Smooth muscle cell (in vitro differentiated cells): ENCODE results near the gene BEND7. TPM values are rescaled to one million over a fixed set of nuclear protein-coding genes. Genes with fewer than 3 reads are reported as not detected.
A peak's percentile ranks its signal among the peaks of the same experiment; 100 is the strongest.

Experiments used
- DNase-seq: peaks from one replicate; lab custom pipeline; 2025; ENCODE audit not compliant: unreplicated experiment; lab: John Stamatoyannopoulos, UW
- H2AFZ ChIP-seq: fragments of 200-600 bp; sonication (generic); 2 replicates; pipeline ENCODE4 v1.6.0; 2016; ENCODE audit warnings: antibody characterized with exemption, low read depth, mild to moderate bottlenecking
- H3F3A ChIP-seq: fragments of 200-600 bp; sonication (generic); 2 replicates; pipeline ENCODE4 v1.6.0; 2017; ENCODE audit warnings: antibody characterized with exemption, low read depth
- H3K27ac ChIP-seq: fragments of 200-600 bp; sonication (generic); 2 replicates; pipeline ENCODE4 v1.5.1; 2016; ENCODE audit warnings: low read depth, mild to moderate bottlenecking
- H3K27me3 ChIP-seq: fragments of 200-600 bp; sonication (generic); 2 replicates; pipeline ENCODE4 v1.6.1; 2016; ENCODE audit warnings: low read depth, mild to moderate bottlenecking
- H3K36me3 ChIP-seq: fragments of 200-600 bp; sonication (generic); 2 replicates; pipeline ENCODE4 v1.5.1; 2016; ENCODE audit warnings: low read depth
- H3K4me1 ChIP-seq: fragments of 200-600 bp; sonication (generic); 2 replicates; pipeline ENCODE4 v1.5.1; 2016; ENCODE audit warnings: low read depth
- H3K4me2 ChIP-seq: fragments of 200-600 bp; sonication (generic); 2 replicates; pipeline ENCODE4 v1.6.0; 2016; ENCODE audit warnings: mild to moderate bottlenecking
- H3K4me3 ChIP-seq: fragments of 200-600 bp; sonication (generic); 2 replicates; pipeline ENCODE4 v1.5.1; 2016; ENCODE audit warnings: mild to moderate bottlenecking
- H3K79me2 ChIP-seq: fragments of 200-600 bp; sonication (generic); 2 replicates; pipeline ENCODE4 v1.6.0; 2016; ENCODE audit warnings: low read depth, mild to moderate bottlenecking
- H3K9ac ChIP-seq: fragments of 200-600 bp; sonication (generic); 2 replicates; pipeline ENCODE4 v1.6.0; 2016; ENCODE audit warnings: low read depth
- H3K9me3 ChIP-seq: fragments of 200-600 bp; sonication (generic); replicated peaks from 2 replicates; pipeline ENCODE4 v1.5.1; 2016; ENCODE audit warnings: low read depth
- H4K20me1 ChIP-seq: fragments of 200-600 bp; sonication (generic); 2 replicates; pipeline ENCODE4 v1.6.0; 2016; ENCODE audit warnings: low read depth
- CTCF ChIP-seq: fragments of 200-600 bp; sonication (generic); IDR thresholded peaks from 2 replicates; pipeline ENCODE4 v1.5.1; 2017; ENCODE audit warnings: borderline replicate concordance, mild to moderate bottlenecking, antibody characterized with exemption; ENCODE audit not compliant: insufficient read depth, poor library complexity, severe bottlenecking
- WGBS: methylation state at CpG from one replicate; pipeline ENCODE4 v1.1.7; 2016; ENCODE audit warnings: low lambda C conversion rate; 5-methylcytosine and 5-hydroxymethylcytosine counted together
- polyA plus RNA-seq: library from polyadenylated mRNA; unstranded; fragments of >200 nt; fragmentation: Nextera tagmentation; extraction: Ambion mirVana; gene quantifications from 2 replicates; pipeline ENCODE4 v1.2.1, GENCODE V29; 2016
- total RNA-seq: library from RNA; depleted of rRNA; stranded (reverse); fragments of >200 nt; gene quantifications from 2 replicates; pipeline ENCODE4 v1.2.3, GENCODE V29; 2014

Gene BEND7
- total and polyA plus RNA-seq, 2 experiments from 2014 or later = 1.7 to 5.8 TPM

GRCh38 chr10:13526948-13527863 is 1.6 kb downstream of the BEND7 start:
- Histone ChIP-seq H4K20me1 (no peaks in the 10 kb centered on the region), H2AFZ (no peak overlapping the region), H3K9me3 (no peaks in the 10 kb centered on the region), H3F3A (no peaks in the 10 kb centered on the region), H3K27me3 (peaks cover 11% of the 10 kb centered on the region), H3K4me2 (peak overlapping the region; percentile 92), H3K9ac (peak overlapping the region; percentile 6), H3K36me3 (no peaks in the 10 kb centered on the region), H3K79me2 (no peaks in the 10 kb centered on the region), H3K4me1 (no peaks in the 10 kb centered on the region), H3K27ac (peak overlapping the region; percentile 37), H3K4me3 (peak overlapping the region; percentile 46)
- WGBS = 32% methylated on average over 10 of the region's 10 CpGs
- no peak for TF ChIP-seq CTCF
- no peak for DNase-seq

GRCh38 chr10:13525663-13526062 is 3.2 kb downstream of the BEND7 start:
- no peaks in the 10 kb centered on the region for H3K4me1 ChIP-seq
- peaks cover 10% of the 10 kb centered on the region for H3K27me3 ChIP-seq
- H3K79me2 ChIP-seq = no peaks in the 10 kb centered on the region
- 93% methylated on average over 3 of the region's 3 CpGs for WGBS
- H3K9ac ChIP-seq = no peak overlapping the region
- no peak for DNase-seq
- TF ChIP-seq CTCF = no peak
- H3K9me3 ChIP-seq = no peaks in the 10 kb centered on the region
- no peak overlapping the region for H3K4me3 ChIP-seq
- no peak overlapping the region for H3K27ac ChIP-seq
- no peak overlapping the region for H3K4me2 ChIP-seq
- H4K20me1 ChIP-seq = no peaks in the 10 kb centered on the region
- no peak overlapping the region for H2AFZ ChIP-seq
- H3K36me3 ChIP-seq = no peaks in the 10 kb centered on the region
- H3F3A ChIP-seq = no peaks in the 10 kb centered on the region

GRCh38 chr10:13521026-13521425 is 7.8 kb downstream of the BEND7 start:
- H3F3A ChIP-seq = no peaks in the 10 kb centered on the region
- no peaks in the 10 kb centered on the region for H3K9me3 ChIP-seq
- no peaks in the 10 kb centered on the region for H3K4me1 ChIP-seq
- H2AFZ ChIP-seq = no peak overlapping the region
- H3K4me2 ChIP-seq = no peak overlapping the region
- H3K27ac ChIP-seq = no peak overlapping the region
- no peak for TF ChIP-seq CTCF
- no peak for DNase-seq
- H3K9ac ChIP-seq = no peak overlapping the region
- H3K36me3 ChIP-seq = no peaks in the 10 kb centered on the region
- no peaks in the 10 kb centered on the region for H4K20me1 ChIP-seq
- H3K4me3 ChIP-seq = no peak overlapping the region
- WGBS = 91% methylated on average over 7 of the region's 7 CpGs
- H3K79me2 ChIP-seq = no peaks in the 10 kb centered on the region
- no peaks in the 10 kb centered on the region for H3K27me3 ChIP-seq
